C4-2B (cell line): ENCODE data around the gene PAN3.

Experiments used
- H3K27ac ChIP-seq: fragments of 450-650 bp; 2 replicates; pipeline ENCODE4 v1.5.1; 2017
- ZFX ChIP-seq: fragments of 450-650 bp; IDR thresholded peaks from 2 replicates; pipeline ENCODE4 v1.6.1; 2017
- TF ChIP-seq, protein P1 (sequence below): fragments of 450-650 bp; conservative IDR thresholded peaks from 2 replicates; pipeline ENCODE4 v1.5.1; 2017; ENCODE audit warnings: mild to moderate bottlenecking

PAN3 gene

DNA sequence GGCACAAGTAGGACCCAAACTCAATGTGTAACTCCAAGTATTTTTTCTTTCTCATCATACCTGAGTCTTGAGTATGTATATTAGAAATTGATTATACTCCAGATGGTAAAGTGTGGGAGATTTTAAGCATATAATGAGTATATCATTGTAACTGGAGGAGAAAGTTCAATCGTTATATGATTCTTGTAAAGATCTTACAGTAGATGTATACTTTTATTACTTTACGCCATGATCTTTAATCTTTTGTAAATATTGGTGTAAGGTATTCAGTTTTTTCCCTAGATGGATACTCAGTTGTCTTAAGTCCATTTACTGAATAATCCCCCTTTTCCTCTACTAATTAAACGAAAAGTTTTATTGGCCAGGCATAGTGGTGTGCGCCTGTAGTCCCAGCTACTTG is 25.2 kb downstream of the PAN3 start:
- no peak overlapping the region; the same call in 1 of the 2 replicates for H3K27ac ChIP-seq
- TF ChIP-seq, protein P1, sequence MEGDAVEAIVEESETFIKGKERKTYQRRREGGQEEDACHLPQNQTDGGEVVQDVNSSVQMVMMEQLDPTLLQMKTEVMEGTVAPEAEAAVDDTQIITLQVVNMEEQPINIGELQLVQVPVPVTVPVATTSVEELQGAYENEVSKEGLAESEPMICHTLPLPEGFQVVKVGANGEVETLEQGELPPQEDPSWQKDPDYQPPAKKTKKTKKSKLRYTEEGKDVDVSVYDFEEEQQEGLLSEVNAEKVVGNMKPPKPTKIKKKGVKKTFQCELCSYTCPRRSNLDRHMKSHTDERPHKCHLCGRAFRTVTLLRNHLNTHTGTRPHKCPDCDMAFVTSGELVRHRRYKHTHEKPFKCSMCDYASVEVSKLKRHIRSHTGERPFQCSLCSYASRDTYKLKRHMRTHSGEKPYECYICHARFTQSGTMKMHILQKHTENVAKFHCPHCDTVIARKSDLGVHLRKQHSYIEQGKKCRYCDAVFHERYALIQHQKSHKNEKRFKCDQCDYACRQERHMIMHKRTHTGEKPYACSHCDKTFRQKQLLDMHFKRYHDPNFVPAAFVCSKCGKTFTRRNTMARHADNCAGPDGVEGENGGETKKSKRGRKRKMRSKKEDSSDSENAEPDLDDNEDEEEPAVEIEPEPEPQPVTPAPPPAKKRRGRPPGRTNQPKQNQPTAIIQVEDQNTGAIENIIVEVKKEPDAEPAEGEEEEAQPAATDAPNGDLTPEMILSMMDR: no peak
- no peak for TF ChIP-seq ZFX

DNA sequence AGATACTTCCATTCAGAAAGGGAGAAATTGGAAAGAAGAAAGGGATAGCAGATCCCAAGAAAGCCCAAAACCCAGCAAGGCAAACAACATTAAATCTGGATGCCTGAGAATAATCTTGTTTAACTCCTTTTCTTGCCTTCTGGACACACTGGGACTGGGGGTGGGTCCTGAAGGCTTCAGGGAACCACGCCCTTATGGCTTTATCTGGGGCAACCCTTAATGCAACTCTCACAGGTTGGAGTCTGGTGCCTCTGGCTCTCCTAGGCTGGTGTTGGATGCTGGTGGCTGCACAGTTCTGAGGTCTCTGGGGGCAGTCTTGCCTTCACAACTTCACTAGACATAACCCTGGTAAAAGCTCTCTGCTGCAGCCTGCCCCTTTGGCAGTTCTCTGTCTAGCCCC is 27.9 kb downstream of the PAN3 start:
- H3K27ac ChIP-seq: no peak overlapping the region
- no peak for TF ChIP-seq ZFX

DNA sequence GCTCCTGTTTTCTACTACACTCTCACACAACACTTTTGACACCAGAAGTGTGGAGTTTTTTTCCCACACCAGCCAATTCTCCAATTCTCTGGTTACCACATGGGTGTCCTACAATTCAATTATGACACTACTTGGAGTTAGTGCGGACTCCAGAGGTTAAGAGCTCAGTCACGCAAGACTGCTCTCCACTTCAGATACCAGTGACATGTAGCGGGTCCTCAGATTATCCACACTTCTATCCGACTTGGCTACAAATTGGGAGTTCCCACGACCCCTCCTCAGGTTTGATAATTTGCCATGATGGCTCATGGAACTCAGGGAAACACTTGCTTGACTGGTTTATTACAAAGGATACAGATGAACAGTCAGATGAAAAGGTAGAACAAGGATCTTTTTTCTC is 32.9 kb downstream of the PAN3 start:
- no peak overlapping the region for H3K27ac ChIP-seq
- no peak for TF ChIP-seq ZFX

DNA sequence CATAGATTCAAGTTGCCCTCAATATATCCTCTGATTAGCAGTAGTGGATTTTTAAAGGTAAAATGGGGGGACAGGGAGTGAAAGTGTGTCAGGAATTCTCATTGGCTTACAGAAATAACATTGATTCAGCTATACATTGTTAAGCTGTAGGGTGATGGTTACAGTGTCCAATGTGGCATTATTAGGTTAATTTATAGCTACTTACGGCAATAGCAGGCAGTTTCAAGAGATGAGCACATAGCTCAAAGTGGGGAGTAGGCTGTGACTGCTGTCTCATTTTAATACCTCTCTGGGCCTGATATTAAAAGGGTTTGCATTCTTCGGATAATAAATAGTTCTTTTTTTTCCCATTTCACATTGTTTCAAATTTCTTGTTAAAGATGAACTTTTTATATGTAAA is 34.6 kb downstream of the PAN3 start:
- H3K27ac ChIP-seq: no peak overlapping the region
- TF ChIP-seq, protein P1: no peak
- no peak for TF ChIP-seq ZFX

DNA sequence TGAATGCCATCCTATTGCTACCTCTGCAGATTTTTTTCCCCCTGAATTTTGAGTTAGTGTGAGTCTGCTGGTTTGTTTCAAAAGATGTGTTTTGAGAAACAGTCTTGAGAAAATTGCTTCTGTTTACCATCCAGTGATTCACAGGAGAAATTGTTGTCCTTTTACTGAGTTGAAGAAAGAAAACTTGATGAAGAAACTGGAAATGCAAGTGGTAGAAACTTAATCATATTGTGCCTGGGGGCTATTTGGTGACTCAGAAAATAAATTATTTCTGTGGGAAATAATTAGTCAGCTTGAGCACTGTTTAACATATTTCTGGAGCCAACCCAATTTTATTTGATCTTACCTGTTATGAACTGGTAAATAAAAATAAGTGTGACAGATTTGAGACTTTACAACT is 35.4 kb downstream of the PAN3 start:
- TF ChIP-seq ZFX: no peak
- TF ChIP-seq, protein P1: no peak
- H3K27ac ChIP-seq: no peak overlapping the region

DNA sequence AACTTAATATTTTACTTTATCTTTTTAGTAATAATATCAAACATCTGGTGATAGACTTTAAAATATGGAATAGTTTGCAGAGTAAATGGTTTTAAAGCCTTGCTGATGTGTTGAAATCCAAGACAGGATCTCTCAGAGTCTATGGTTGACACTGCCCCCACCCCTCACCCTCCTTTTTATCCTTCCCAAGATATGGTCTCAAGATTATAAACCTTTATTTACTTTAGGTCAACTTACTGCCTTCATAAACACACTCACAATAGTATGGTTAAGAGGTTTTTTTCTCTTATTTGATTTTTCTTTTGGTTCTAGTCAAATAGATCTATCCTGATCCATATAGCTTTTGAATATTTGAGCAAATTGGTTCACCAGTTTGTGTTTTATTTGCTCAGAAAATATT is 39.0 kb downstream of the PAN3 start:
- H3K27ac ChIP-seq: no peak overlapping the region
- no peak for TF ChIP-seq ZFX
- TF ChIP-seq, protein P1: no peak; the same call in 1 of the 2 replicates

DNA sequence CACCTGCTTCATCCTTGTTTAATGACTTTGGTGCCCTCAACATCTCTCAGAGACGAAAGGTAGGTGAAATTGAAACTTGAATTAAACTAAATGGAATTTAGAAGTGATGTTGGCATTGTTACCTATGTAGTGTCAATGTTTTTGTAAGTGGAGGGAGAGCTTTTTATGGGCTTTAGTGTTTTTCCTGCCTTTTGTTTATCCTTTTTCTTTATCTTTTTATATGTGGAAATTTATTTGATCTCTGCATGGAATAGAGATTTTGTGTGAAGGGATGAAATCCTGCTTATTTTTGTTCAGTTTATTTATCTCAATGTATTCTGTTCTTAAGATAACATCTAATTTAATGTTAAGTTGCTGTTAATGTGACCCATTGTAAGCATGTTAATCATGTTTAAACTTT is 39.5 kb downstream of the PAN3 start:
- H3K27ac ChIP-seq: no peak overlapping the region
- no peak for TF ChIP-seq ZFX
- TF ChIP-seq, protein P1: no peak

DNA sequence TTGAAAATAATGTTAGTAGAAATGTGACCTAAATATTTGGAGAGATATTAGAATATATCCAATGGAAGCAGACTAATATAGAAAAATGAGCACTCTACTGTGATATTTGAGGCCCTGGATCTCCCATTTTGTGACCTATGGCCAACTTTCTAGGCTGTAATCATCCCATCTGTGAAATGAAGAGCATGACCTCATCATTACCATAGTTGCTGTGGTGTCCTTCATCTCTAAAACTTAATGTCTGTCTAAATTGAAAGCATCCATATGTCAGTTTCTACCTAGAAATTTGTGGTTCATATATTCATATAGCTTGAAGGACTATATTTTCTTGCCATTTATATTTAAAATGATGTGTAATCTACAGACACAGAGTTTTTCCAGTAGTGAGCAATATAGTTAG is 41.6 kb downstream of the PAN3 start:
- H3K27ac ChIP-seq: no peak overlapping the region
- TF ChIP-seq, protein P1: no peak
- TF ChIP-seq ZFX: no peak

DNA sequence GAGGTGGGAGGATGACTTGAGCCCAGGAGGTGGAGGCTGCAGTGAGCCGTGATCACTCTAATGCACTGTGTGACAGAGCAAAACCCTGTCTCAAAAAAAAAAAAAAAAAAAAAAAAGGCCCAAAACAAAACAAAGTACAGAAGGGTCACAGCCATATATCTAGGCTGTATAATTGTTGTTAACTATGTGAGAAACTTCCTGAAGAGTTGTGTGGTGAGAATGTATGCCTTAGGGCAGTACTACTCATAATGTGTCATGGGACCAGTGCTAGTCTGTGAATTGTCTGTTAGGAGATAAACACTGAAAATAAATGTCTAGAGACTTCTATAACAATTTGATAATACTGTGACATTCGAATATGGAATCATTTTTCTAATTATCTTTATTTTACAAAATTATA is 43.1 kb downstream of the PAN3 start:
- TF ChIP-seq, protein P1: no peak
- no peak for TF ChIP-seq ZFX
- no peak overlapping the region for H3K27ac ChIP-seq
